A673 (cell line): ENCODE measurements around the gene TEPSIN. TPM values are rescaled to one million over a fixed set of nuclear protein-coding genes. Genes with fewer than 3 reads are reported as not detected.

Experiments used
- BruUV-seq: library from RNA; stranded (reverse); fragments of 400-500 nt; replicated peaks from 2 replicates; lab custom pipeline; 2021; lab: Mats Ljungman, UMichigan
- CTCF ChIA-PET: fragments of 300-600 bp; sonication (Branson Sonifier 250); formaldehyde crosslinking; loops from one replicate; lab custom pipeline; 2022; ENCODE audit warnings: antibody characterized with exemption; lab: Charles Lee
- POLR2A ChIA-PET: fragments of 300-600 bp; sonication (Branson Sonifier 250); formaldehyde crosslinking; loops from one replicate; lab custom pipeline; 2022; ENCODE audit warnings: antibody characterized with exemption; ENCODE audit not compliant: low non-redundant PET; lab: Charles Lee
- DNase-seq: peaks from one replicate; pipeline ENCODE4 v3.0.0-alpha.2; 2015; ENCODE audit warnings: low spot score
- H3K27ac ChIP-seq: fragments of 200-600 bp; sonication (generic); 2 replicates; pipeline ENCODE4 v1.5.1; 2016; ENCODE audit warnings: mixed run types, low read depth, mild to moderate bottlenecking, mixed read lengths, antibody characterized with exemption, low read length; ENCODE audit not compliant: poor library complexity, severe bottlenecking
- H3K27me3 ChIP-seq: fragments of 200-600 bp; sonication (generic); replicated peaks from 2 replicates; pipeline ENCODE4 v1.6.1; 2017; ENCODE audit warnings: mixed run types, low read depth, mild to moderate bottlenecking, mixed read lengths, antibody characterized with exemption, low read length; ENCODE audit not compliant: insufficient read depth, poor library complexity
- H3K36me3 ChIP-seq: fragments of 200-600 bp; sonication (generic); 2 replicates; pipeline ENCODE4 v1.6.1; 2016; ENCODE audit warnings: mixed run types, mild to moderate bottlenecking, mixed read lengths, antibody characterized with exemption, low read length; ENCODE audit not compliant: insufficient read depth, poor library complexity, severe bottlenecking
- H3K4me1 ChIP-seq: fragments of 200-600 bp; sonication (generic); 2 replicates; pipeline ENCODE4 v1.6.1; 2017; ENCODE audit warnings: mixed run types, mild to moderate bottlenecking, mixed read lengths, antibody characterized with exemption, low read length; ENCODE audit not compliant: insufficient read depth, poor library complexity, severe bottlenecking
- H3K4me3 ChIP-seq: fragments of 200-600 bp; sonication (generic); 2 replicates; pipeline ENCODE4 v1.5.1; 2016; ENCODE audit warnings: low read depth, mixed run types, mild to moderate bottlenecking, mixed read lengths, low read length; ENCODE audit not compliant: poor library complexity, severe bottlenecking
- H3K9me3 ChIP-seq: fragments of 200-600 bp; sonication (generic); 2 replicates; pipeline ENCODE4 v1.6.1; 2016; ENCODE audit warnings: mixed run types, low read depth, mild to moderate bottlenecking, mixed read lengths, antibody characterized with exemption, low read length; ENCODE audit not compliant: poor library complexity, severe bottlenecking
- CTCF ChIP-seq: fragments of 300-800, 200-600 bp; sonication (generic); conservative IDR thresholded peaks from 2 replicates; pipeline ENCODE4 v1.5.1; 2017; ENCODE audit warnings: low read depth, mild to moderate bottlenecking, antibody characterized with exemption, low read length, moderate library complexity, mixed read lengths
- EZH2 ChIP-seq: fragments of 200-600 bp; sonication (generic); IDR thresholded peaks from 2 replicates; pipeline ENCODE4 v1.6.1; 2017; ENCODE audit warnings: borderline replicate concordance, low read depth, mild to moderate bottlenecking, mixed read lengths, antibody characterized with exemption, low read length; ENCODE audit not compliant: poor library complexity, severe bottlenecking
- intact Hi-C: fragments of 100-400 bp; cut with micrococcal nuclease; formaldehyde crosslinking; loops from one replicate; pipeline ENCODE4 v1.10.0; 2022; ENCODE audit not compliant: unreplicated experiment
- total RNA-seq: library from RNA; stranded (reverse); gene quantifications from 2 replicates; pipeline ENCODE4 v1.2.3, GENCODE V29; 2021

TEPSIN gene
- total RNA-seq, 1 experiment from 2014 or later = 36.1 TPM

- H3K27ac ChIP-seq = peak overlapping the region; percentile 47
Observed at GRCh38 chr17:81252987-81253329, 14.1 kb upstream of the TEPSIN start.

DNA sequence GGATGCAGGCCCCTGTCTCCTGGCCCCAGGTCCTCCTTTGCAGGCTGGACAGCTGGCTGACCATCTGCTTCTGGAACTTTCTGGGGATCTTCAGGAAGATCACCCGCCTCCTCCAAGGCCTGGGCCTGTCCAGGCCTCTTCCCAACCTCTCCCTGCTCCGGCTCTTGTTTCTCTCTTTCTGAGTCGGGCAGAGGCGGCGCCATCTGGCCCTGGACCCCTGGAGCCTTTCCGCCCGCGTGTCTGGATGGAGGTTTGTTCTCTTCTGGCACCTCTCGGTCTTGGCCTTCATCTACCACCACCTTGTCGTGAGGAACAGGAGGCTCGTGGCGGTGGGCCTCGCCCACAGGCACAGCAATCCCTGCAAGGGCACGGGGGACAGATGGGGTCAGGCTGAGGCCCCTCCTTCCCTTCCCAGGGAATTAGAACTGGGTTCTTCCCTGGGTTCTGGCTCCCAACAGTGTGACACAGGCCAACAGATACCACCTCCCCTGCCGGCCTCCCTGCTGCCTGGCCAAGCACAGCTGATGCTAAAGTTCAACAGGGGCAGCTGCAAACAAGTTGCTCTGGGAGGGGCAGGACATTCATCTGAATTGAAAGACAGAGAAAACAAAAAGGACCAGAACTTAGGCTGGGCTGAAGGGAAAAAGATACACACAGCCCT is 13.6 kb upstream of the TEPSIN start:
- Histone ChIP-seq H3K4me3 (no peak overlapping the region), H3K9me3 (no peaks in the 10 kb centered on the region), H3K4me1 (peaks cover 29% of the 10 kb centered on the region), H3K27me3 (no peaks in the 10 kb centered on the region), H3K27ac (peak overlapping the region; percentile 47), H3K36me3 (peaks cover 10% of the 10 kb centered on the region)
- DNase-seq = no peak
- no TSS peak for BruUV-seq
- no peak for TF ChIP-seq EZH2
- TF ChIP-seq CTCF = no peak
- POLR2A ChIA-PET = no interaction called here
- intact Hi-C loops = no loop called here
- CTCF ChIA-PET = interaction anchor here (0.8 to 0.9 kb wide), 2 partner anchors 232 to 271 kb away, joined by 3 read pairs; no protein-coding TSS in a partner anchor

More at GRCh38 chr17:81252987-81253329, 14.1 kb upstream of the TEPSIN start:
- Histone ChIP-seq H3K4me3 (no peak overlapping the region), H3K27me3 (no peaks in the 10 kb centered on the region), H3K9me3 (no peaks in the 10 kb centered on the region), H3K4me1 (peaks cover 29% of the 10 kb centered on the region), H3K36me3 (peaks cover 10% of the 10 kb centered on the region)
- intact Hi-C loops = no loop called here
- no peak for TF ChIP-seq CTCF
- TF ChIP-seq EZH2 = no peak
- CTCF ChIA-PET = interaction anchor here (0.8 to 0.9 kb wide), 2 partner anchors 232 to 270 kb away, joined by 3 read pairs; no protein-coding TSS in a partner anchor
- POLR2A ChIA-PET = no interaction called here
- no peak for DNase-seq
- no TSS peak for BruUV-seq

DNA sequence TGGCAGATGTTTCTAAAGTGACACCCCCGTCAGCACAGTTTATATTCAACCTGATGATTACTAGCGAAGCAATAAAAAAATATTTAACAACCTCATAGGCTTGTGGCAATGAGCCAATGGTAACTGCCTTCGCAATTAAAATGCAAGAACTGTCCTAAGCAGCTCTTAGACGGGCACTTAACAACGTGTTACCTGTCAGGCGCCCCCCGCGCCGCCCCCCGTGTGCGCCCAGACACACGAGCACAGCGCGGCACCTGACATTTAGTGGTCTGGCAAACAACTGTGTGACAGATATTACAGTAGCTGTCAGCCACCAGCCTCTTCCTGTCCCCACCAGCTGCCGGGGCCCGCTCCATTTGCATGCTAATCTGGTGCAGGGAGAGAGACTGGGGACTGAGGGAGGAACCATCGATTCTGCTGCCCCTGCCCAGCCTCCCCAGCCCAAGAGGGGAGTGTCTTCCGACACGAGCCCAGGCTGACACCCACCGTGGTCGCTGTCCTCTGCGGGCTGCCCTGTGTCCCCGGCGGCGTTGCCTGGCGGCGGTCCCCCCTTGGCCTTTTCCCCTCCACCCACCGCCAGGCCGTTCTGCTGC is 12.9 kb upstream of the TEPSIN start:
- BruUV-seq = no TSS peak
- H3K27ac ChIP-seq = peak overlapping the region; percentile 47
- H3K9me3 ChIP-seq = no peaks in the 10 kb centered on the region
- H3K4me1 ChIP-seq = peaks cover 29% of the 10 kb centered on the region
- intact Hi-C loops = no loop called here
- peak; percentile 59 for DNase-seq
- ChIA-PET CTCF (no interaction called here), POLR2A (no interaction called here)
- H3K4me3 ChIP-seq = no peak overlapping the region
- no peak for TF ChIP-seq EZH2
- TF ChIP-seq CTCF = no peak
- no peaks in the 10 kb centered on the region for H3K27me3 ChIP-seq
- H3K36me3 ChIP-seq = peaks cover 10% of the 10 kb centered on the region
